ENCODE data around the gene KL. TPM values are rescaled to one million over a fixed set of nuclear protein-coding genes. Genes with fewer than 3 reads are reported as not detected.

KL gene
- total and polyA plus RNA-seq, 2 experiments from 2014 or later, result 0.03 TPM; not detected in 1

DNA sequence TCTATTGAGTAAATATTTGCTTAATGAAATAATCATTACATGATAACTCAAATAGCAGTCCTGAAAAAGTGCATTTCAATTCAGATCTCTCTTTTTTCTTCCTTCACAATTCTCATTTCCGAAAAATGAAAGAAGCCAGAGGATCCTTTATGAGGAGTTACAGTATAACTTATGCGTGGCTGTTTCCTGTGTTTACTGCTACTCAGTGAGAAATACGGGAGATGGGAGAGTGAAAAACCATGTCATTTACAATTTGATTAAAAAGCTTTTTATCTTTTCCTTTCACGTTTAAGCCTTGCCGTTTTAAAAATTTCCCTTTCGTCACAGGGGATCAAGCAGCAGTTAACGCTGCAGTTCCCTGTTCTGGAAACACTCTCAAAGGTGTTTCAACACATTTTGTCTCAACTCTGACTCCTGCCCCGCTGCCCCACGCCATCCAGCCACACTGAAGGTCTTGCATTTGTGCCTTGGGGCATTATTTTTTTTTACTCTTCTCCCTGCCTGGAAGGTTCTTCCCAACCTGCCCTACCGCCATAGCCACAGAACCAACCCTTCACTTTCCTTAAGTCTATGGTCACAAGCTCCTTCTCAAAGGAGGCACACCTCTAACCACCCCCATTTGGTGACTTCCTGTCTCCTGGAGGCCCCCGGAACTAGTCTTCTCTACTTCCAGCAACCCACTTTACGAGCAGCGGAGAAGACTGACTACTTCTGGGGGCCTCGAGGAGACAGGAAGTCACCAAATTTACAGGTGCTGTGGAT is 17.0 kb downstream of the KL start (continued):
- TF ChIP-seq ZNF114 (CRISPR knock-in tag; IDR thresholded peaks at IDR 0.05) (no peak), STAT1 (IDR thresholded peaks at IDR 0.05; ENCODE audit: unreplicated experiment) (no peak), ZNF331 (CRISPR knock-in tag; IDR thresholded peaks at IDR 0.05; ENCODE audit: low read depth) (no peak), JUNB (IDR thresholded peaks at IDR 0.05; ENCODE audit: unreplicated experiment) (no peak), EZH2phosphoT487 (IDR thresholded peaks at IDR 0.05; ENCODE audit: unreplicated experiment) (no peak), POLR2AphosphoS5 (IDR thresholded peaks at IDR 0.05; ENCODE audit: low read depth) (no peak)
- TF ChIP-seq, protein P1, sequence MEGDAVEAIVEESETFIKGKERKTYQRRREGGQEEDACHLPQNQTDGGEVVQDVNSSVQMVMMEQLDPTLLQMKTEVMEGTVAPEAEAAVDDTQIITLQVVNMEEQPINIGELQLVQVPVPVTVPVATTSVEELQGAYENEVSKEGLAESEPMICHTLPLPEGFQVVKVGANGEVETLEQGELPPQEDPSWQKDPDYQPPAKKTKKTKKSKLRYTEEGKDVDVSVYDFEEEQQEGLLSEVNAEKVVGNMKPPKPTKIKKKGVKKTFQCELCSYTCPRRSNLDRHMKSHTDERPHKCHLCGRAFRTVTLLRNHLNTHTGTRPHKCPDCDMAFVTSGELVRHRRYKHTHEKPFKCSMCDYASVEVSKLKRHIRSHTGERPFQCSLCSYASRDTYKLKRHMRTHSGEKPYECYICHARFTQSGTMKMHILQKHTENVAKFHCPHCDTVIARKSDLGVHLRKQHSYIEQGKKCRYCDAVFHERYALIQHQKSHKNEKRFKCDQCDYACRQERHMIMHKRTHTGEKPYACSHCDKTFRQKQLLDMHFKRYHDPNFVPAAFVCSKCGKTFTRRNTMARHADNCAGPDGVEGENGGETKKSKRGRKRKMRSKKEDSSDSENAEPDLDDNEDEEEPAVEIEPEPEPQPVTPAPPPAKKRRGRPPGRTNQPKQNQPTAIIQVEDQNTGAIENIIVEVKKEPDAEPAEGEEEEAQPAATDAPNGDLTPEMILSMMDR (conservative IDR thresholded peaks at IDR 0.05; ENCODE audit: low read depth in 2 of 2), result no peak
- TF ChIP-seq, protein P2, sequence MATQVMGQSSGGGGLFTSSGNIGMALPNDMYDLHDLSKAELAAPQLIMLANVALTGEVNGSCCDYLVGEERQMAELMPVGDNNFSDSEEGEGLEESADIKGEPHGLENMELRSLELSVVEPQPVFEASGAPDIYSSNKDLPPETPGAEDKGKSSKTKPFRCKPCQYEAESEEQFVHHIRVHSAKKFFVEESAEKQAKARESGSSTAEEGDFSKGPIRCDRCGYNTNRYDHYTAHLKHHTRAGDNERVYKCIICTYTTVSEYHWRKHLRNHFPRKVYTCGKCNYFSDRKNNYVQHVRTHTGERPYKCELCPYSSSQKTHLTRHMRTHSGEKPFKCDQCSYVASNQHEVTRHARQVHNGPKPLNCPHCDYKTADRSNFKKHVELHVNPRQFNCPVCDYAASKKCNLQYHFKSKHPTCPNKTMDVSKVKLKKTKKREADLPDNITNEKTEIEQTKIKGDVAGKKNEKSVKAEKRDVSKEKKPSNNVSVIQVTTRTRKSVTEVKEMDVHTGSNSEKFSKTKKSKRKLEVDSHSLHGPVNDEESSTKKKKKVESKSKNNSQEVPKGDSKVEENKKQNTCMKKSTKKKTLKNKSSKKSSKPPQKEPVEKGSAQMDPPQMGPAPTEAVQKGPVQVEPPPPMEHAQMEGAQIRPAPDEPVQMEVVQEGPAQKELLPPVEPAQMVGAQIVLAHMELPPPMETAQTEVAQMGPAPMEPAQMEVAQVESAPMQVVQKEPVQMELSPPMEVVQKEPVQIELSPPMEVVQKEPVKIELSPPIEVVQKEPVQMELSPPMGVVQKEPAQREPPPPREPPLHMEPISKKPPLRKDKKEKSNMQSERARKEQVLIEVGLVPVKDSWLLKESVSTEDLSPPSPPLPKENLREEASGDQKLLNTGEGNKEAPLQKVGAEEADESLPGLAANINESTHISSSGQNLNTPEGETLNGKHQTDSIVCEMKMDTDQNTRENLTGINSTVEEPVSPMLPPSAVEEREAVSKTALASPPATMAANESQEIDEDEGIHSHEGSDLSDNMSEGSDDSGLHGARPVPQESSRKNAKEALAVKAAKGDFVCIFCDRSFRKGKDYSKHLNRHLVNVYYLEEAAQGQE (IDR thresholded peaks at IDR 0.05; ENCODE audit: unreplicated experiment), result no peak

DNA sequence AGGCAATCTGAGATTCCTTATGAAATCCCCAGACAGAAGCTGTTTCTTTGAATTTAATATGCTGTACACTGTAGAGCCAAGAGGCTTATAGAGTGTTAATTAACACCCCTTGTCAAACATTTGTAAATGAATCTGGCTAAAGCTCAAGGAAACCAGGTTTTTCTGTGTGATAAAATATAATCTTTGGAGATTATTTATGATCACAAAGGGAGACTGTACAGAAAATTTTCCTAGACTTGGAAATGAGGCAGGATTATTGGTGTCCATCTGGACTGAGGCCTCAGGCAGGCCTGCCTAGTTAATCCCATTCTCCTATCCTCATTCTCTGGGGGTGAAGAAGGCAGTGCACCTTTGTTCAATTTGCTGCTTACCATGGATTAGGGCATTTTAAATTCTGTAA is 17.8 kb downstream of the KL start:
- no peak overlapping the region for H3K4me2 ChIP-seq
- H3K4me1 Mint-ChIP-seq, result peaks cover 8% of the 10 kb centered on the region

More for the DNA sequence above, 17.8 kb downstream of the KL start:
- H3K4me3 Mint-ChIP-seq, result no peak overlapping the region
- Histone ChIP-seq H2AFZ (no peak overlapping the region; the same call in 1 of the 2 replicates), H4K20me1 (replicated peaks; ENCODE audit: insufficient read depth) (no peaks in the 10 kb centered on the region), H3K4me1 (ENCODE audit: insufficient read depth) (peaks cover 4% of the 10 kb centered on the region; the same call in 1 of the 2 replicates), H3K4me3 (no peak overlapping the region), H3K27ac (ENCODE audit: low read depth) (no peak overlapping the region), H3K36me3 (ENCODE audit: insufficient read depth) (no peaks in the 10 kb centered on the region), H3K9me2 (ENCODE audit: insufficient read depth) (no peaks in the 10 kb centered on the region), H3K79me2 (replicated peaks; ENCODE audit: insufficient read depth) (no peaks in the 10 kb centered on the region), H3F3A (replicated peaks; ENCODE audit: low read depth) (no peaks in the 10 kb centered on the region), H3K27me3 (ENCODE audit: insufficient read depth) (no peaks in the 10 kb centered on the region)
- no peak for ATAC-seq
- H3K9me3 Mint-ChIP-seq, result no peaks in the 10 kb centered on the region
- H3K27me3 Mint-ChIP-seq (ENCODE audit: insufficient read depth, low read depth, poor library complexity), result no peaks in the 10 kb centered on the region
- TF ChIP-seq JUNB (IDR thresholded peaks at IDR 0.05; ENCODE audit: unreplicated experiment), result no peak
- no peak for TF ChIP-seq CREB1 (CRISPR knock-in tag; IDR thresholded peaks at IDR 0.05; ENCODE audit: low read depth)
- no peak for TF ChIP-seq EZH2phosphoT487 (IDR thresholded peaks at IDR 0.05; ENCODE audit: unreplicated experiment)
- TF ChIP-seq STAT1 (IDR thresholded peaks at IDR 0.05; ENCODE audit: unreplicated experiment), result no peak
- TF ChIP-seq NANOG (IDR thresholded peaks at IDR 0.05; ENCODE audit: borderline replicate concordance), result no peak
- TF ChIP-seq, protein P3, sequence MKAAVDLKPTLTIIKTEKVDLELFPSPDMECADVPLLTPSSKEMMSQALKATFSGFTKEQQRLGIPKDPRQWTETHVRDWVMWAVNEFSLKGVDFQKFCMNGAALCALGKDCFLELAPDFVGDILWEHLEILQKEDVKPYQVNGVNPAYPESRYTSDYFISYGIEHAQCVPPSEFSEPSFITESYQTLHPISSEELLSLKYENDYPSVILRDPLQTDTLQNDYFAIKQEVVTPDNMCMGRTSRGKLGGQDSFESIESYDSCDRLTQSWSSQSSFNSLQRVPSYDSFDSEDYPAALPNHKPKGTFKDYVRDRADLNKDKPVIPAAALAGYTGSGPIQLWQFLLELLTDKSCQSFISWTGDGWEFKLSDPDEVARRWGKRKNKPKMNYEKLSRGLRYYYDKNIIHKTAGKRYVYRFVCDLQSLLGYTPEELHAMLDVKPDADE (IDR thresholded peaks at IDR 0.05), result no peak
- DNase-seq (ENCODE audit: low spot score), result no peak
- no peaks in the 10 kb centered on the region for H3K36me3 Mint-ChIP-seq (ENCODE audit: low read depth)
- no peak overlapping the region for H3K27ac Mint-ChIP-seq
